Measurements from ENCODE around the gene TFAP2A. TPM values are rescaled to one million over a fixed set of nuclear protein-coding genes. Genes with fewer than 3 reads are reported as not detected.

TFAP2A gene
- total RNA-seq, 1 donor from 2014 or later, result 0.32 TPM

GRCh38 chr6:10407018-10407673, 7.7 kb downstream of the TFAP2A start:
- no peak overlapping the region for H3K4me3 Mint-ChIP-seq (ENCODE audit: unreplicated experiment)
- H3K4me1 Mint-ChIP-seq (ENCODE audit: low read depth, unreplicated experiment), result peaks cover 17% of the 10 kb centered on the region

GRCh38 chr6:10406556-10406955, 8.3 kb downstream of the TFAP2A start:
- Mint-ChIP-seq H3K4me1 (ENCODE audit: low read depth, unreplicated experiment) (peaks cover 14% of the 10 kb centered on the region), H3K36me3 (ENCODE audit: unreplicated experiment) (peaks cover 5% of the 10 kb centered on the region), H3K27ac (ENCODE audit: unreplicated experiment) (no peak overlapping the region), H3K9me3 (ENCODE audit: unreplicated experiment) (peaks cover 12% of the 10 kb centered on the region), H3K27me3 (ENCODE audit: unreplicated experiment) (peaks cover 27% of the 10 kb centered on the region), H3K4me3 (ENCODE audit: unreplicated experiment) (no peak overlapping the region)
- no peak for TF ChIP-seq CTCF (IDR thresholded peaks at IDR 0.05; ENCODE audit: partially characterized antibody, unreplicated experiment)
- DNase-seq, result no peak

More at GRCh38 chr6:10407018-10407673, 7.7 kb downstream of the TFAP2A start:
- Mint-ChIP-seq H3K27ac (ENCODE audit: unreplicated experiment) (no peak overlapping the region), H3K9me3 (ENCODE audit: unreplicated experiment) (peaks cover 15% of the 10 kb centered on the region), H3K36me3 (ENCODE audit: unreplicated experiment) (peaks cover 5% of the 10 kb centered on the region), H3K27me3 (ENCODE audit: unreplicated experiment) (peaks cover 33% of the 10 kb centered on the region)
- no peak for TF ChIP-seq CTCF (IDR thresholded peaks at IDR 0.05; ENCODE audit: partially characterized antibody, unreplicated experiment)
- DNase-seq, result no peak

GRCh38 chr6:10405513-10405900, 9.4 kb downstream of the TFAP2A start:
- no peaks in the 10 kb centered on the region for H3K36me3 Mint-ChIP-seq (ENCODE audit: unreplicated experiment)
- H3K27me3 Mint-ChIP-seq (ENCODE audit: unreplicated experiment), result peaks cover 22% of the 10 kb centered on the region
- H3K4me1 Mint-ChIP-seq (ENCODE audit: low read depth, unreplicated experiment), result peaks cover 11% of the 10 kb centered on the region
- no peak for DNase-seq
- H3K4me3 Mint-ChIP-seq (ENCODE audit: unreplicated experiment), result peak overlapping the region; percentile 85
- no peak overlapping the region for H3K27ac Mint-ChIP-seq (ENCODE audit: unreplicated experiment)
- peaks cover 5% of the 10 kb centered on the region for H3K9me3 Mint-ChIP-seq (ENCODE audit: unreplicated experiment)
- TF ChIP-seq CTCF (IDR thresholded peaks at IDR 0.05; ENCODE audit: partially characterized antibody, unreplicated experiment), result no peak

GRCh38 chr6:10404799-10405512, 9.9 kb downstream of the TFAP2A start:
- Mint-ChIP-seq H3K27me3 (ENCODE audit: unreplicated experiment) (peaks cover 18% of the 10 kb centered on the region), H3K36me3 (ENCODE audit: unreplicated experiment) (no peaks in the 10 kb centered on the region), H3K27ac (ENCODE audit: unreplicated experiment) (no peak overlapping the region), H3K4me3 (ENCODE audit: unreplicated experiment) (peak overlapping the region; percentile 90), H3K4me1 (ENCODE audit: low read depth, unreplicated experiment) (peaks cover 8% of the 10 kb centered on the region), H3K9me3 (ENCODE audit: unreplicated experiment) (peaks cover 2% of the 10 kb centered on the region)
- DNase-seq, result no peak
- TF ChIP-seq CTCF (IDR thresholded peaks at IDR 0.05; ENCODE audit: partially characterized antibody, unreplicated experiment), result no peak

Data from glutamatergic neuron (in vitro differentiated cells).